GM11168 (cell line): Measurements from ENCODE around the gene SLC26A1.
"Not testable (repeated sequence)": the region's sequence is repeated elsewhere in the genome, so short reads cannot be mapped to it uniquely, and the experiment has no call there.

Experiments
- in situ Hi-C: fragments of 300-500 bp; cut with MboI; formaldehyde crosslinking; loops from one replicate; pipeline ENCODE4 v1.12.0; 2022; ENCODE audit warnings: low sequenced_read_pairs; ENCODE audit not compliant: unreplicated experiment

The SLC26A1 gene

DNA sequence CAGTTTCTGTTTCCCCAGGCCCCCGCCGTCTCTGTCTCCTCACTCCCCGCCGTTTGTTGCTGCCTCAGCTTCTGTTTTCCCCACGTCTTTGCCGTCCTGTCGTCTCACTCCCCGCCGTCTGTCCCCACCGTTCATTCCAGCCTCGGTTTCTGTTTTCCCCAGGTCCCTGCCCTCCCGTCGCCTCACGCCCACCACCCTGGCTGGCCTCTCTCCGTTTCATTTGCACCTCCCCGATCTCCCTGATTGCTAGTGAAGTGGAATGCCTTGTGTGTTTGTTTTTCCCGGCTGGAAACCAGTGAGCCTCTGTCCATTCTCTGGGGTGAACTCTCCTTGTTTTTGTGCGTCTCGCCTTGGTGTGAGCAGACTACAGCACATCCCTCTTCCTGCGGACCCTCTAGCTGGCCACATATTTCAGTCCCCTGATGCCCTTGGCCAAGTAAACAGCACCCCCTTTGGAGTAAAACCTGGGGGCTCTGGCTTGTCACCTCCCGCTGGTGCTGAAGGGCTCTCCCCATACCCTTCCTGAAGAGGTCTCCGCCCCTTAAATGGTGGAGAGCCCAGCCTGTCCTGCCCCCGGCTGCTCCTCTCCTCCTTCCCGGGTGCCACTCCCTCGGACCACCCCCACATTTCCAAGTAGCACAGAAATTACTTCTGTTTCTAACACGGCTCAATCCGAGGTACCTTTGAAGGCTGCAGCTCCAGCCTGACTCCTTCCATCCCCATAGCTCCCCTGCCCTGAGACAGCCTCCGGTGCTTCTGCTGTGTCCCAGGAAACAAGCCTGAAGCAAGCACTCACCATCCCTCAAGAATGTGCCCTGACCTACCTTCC, 47.7 kb downstream of the SLC26A1 start:
- in situ Hi-C loops = no loop called here

DNA sequence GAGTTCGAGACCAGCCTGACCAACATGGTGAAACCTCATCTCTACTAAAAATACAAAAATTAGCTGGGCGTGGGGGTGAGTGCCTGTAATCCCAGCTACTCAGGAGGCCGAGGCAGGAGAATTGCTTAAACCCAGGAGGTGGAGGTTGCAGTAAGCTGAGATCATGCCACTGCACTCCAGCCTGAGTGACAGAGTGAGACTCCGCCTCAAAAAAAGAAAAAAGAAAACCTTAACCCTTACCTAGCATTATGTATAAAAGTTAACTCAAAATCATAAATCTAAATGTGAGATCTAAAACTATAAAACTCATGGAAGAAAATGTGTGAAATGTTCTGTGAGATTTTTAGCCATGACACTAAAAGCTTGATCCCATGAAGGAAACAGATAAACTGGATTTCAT, 53.7 kb downstream of the SLC26A1 start:
- in situ Hi-C loops = not testable (repeated sequence)
